K562 (cell line): ENCODE measurements around the gene HAPLN1. TPM values are rescaled to one million over a fixed set of nuclear protein-coding genes. Genes with fewer than 3 reads are reported as not detected.

Experiments used
- ATAC-seq: fragments of 200-7000 bp; cut with Tn5 transposase; 3 replicates; pipeline ENCODE4 v1.9.1; 2020; ENCODE audit warnings: moderate library complexity
- BruUV-seq: library from RNA; stranded (reverse); fragments of 400-500 nt; replicated peaks from 2 replicates; lab custom pipeline; 2021; lab: Mats Ljungman, UMichigan
- CTCF ChIA-PET: fragments of 300-600 bp; formaldehyde crosslinking; extraction: SDS; loops from one replicate; lab custom pipeline; 2021; ENCODE audit warnings: low intra/inter-chr PET ratio; lab: Yijun Ruan, JAX
- POLR2A ChIA-PET: fragments of 300-600, 350-650 bp; sonication (Branson Sonifier 250); formaldehyde crosslinking; extraction: SDS; loops from one replicate; lab custom pipeline; 2021; ENCODE audit warnings: antibody characterized with exemption, inconsistent platforms; lab: Yijun Ruan, JAX
- DNase-seq, 4 experiments: peaks; one replicate each; pipeline versions ENCODE4 v3.0.0 to v3.0.0-alpha.2; 2011 to 2018; ENCODE audit warnings: low spot score in 3 of 4, mixed read lengths in 3 of 4; ENCODE audit errors: extremely low read depth in 1 of 4
- FAIRE-seq: peaks from 2 replicates; lab custom pipeline; 2011; peaks lifted over from hg19 to GRCh38; lab: Jason Lieb, UNC
- H2AFZ ChIP-seq: 2 replicates; pipeline ENCODE4 v1.6.0; 2011; ENCODE audit warnings: low read depth, low read length, control low read depth, inconsistent platforms
- H3K27ac ChIP-seq: fragments of 200-600 bp; 3 replicates; pipeline ENCODE4 v1.8.0; 2011; ENCODE audit warnings: low read depth, mild to moderate bottlenecking, control low read depth, inconsistent platforms, low read length, moderate library complexity, mixed read lengths; ENCODE audit errors: extremely low read depth
- H3K27me3 ChIP-seq, 2 experiments: fragments of 300-600 bp in 1 of 2; 2 replicates in 1 of 2; 3 replicates in 1 of 2; pipeline versions ENCODE4 v1.6.0 to v1.8.0; 2011; ENCODE audit warnings: inconsistent platforms in 2 of 2, low read length in 2 of 2, mild to moderate bottlenecking in 1 of 2, mixed read lengths in 1 of 2, moderate library complexity in 1 of 2; ENCODE audit not compliant: control insufficient read depth in 2 of 2, insufficient read depth in 2 of 2
- H3K36me3 ChIP-seq: fragments of 300-600 bp; 3 replicates; pipeline ENCODE4 v1.8.0; 2011; ENCODE audit warnings: mild to moderate bottlenecking, low read length, inconsistent platforms; ENCODE audit not compliant: control insufficient read depth, insufficient read depth
- H3K4me1 ChIP-seq, 2 experiments: fragments of 200-600 bp in 1 of 2; replicated peaks in 1 of 2; 2 replicates in 1 of 2; 3 replicates in 1 of 2; pipeline versions ENCODE4 v1.5.1 to v1.8.0; 2011; ENCODE audit warnings: inconsistent platforms in 2 of 2, low read length in 2 of 2, mild to moderate bottlenecking in 1 of 2, mixed read lengths in 1 of 2, moderate library complexity in 1 of 2; ENCODE audit not compliant: control insufficient read depth in 2 of 2, insufficient read depth in 2 of 2
- H3K4me2 ChIP-seq: 2 replicates; pipeline ENCODE4 v1.6.1; 2011; ENCODE audit warnings: low read length, control low read depth, inconsistent platforms, mixed read lengths; ENCODE audit not compliant: insufficient read depth
- H3K4me3 ChIP-seq: fragments of 200-600 bp; sonication (generic), shearing (Covaris generic); 2 replicates; pipeline ENCODE4 v1.5.1; 2016; ENCODE audit warnings: control low read depth, inconsistent platforms
- H3K79me2 ChIP-seq: fragments of 200-600 bp; 3 replicates; pipeline ENCODE4 v1.8.0; 2011; ENCODE audit warnings: low read length, inconsistent platforms; ENCODE audit not compliant: control insufficient read depth, insufficient read depth
- H3K9ac ChIP-seq, 2 experiments: 2 replicates each; pipeline versions ENCODE4 v1.6.0 to v1.6.1; 2011; ENCODE audit warnings: low read depth in 2 of 2, low read length in 2 of 2, control low read depth in 1 of 2, inconsistent platforms in 1 of 2, mild to moderate bottlenecking in 1 of 2, mixed read lengths in 1 of 2; ENCODE audit not compliant: insufficient read depth in 1 of 2
- H3K9me1 ChIP-seq: one replicate; pipeline ENCODE4 v1.6.0; 2011; ENCODE audit warnings: inconsistent platforms, mild to moderate bottlenecking, low read length, moderate library complexity; ENCODE audit not compliant: control insufficient read depth, insufficient read depth
- H3K9me3 ChIP-seq: replicated peaks from 2 replicates; pipeline ENCODE4 v1.5.1; 2011; ENCODE audit warnings: low read depth, low read length, inconsistent platforms; ENCODE audit not compliant: control insufficient read depth, insufficient read depth
- H4K20me1 ChIP-seq: replicated peaks from 2 replicates; pipeline ENCODE4 v1.6.1; 2011; ENCODE audit warnings: low read length, inconsistent platforms, mixed read lengths; ENCODE audit not compliant: control insufficient read depth, insufficient read depth
- COPS2 ChIP-seq: fragments of 450-650 bp; conservative IDR thresholded peaks from 2 replicates; pipeline ENCODE4 v1.6.1; 2016; ENCODE audit warnings: mild to moderate bottlenecking, moderate library complexity
- GABPB1 ChIP-seq: sonication (generic); formaldehyde crosslinking; IDR thresholded peaks from 2 replicates; pipeline ENCODE4 v1.8.0; 2022; ENCODE audit warnings: mild to moderate bottlenecking, missing genetic modification reagents
- KDM4B ChIP-seq, 2 experiments: fragments of 450-650 bp in 1 of 2; sonication (generic) in 1 of 2; IDR thresholded peaks; 2 replicates each; pipeline ENCODE4 v1.6.1; 2016 to 2017; ENCODE audit warnings: borderline replicate concordance in 2 of 2, antibody characterized with exemption in 1 of 2, low read depth in 1 of 2, mild to moderate bottlenecking in 1 of 2
- RFX1 ChIP-seq: fragments of 450-650 bp; IDR thresholded peaks from 2 replicates; pipeline ENCODE4 v1.6.1; 2016; ENCODE audit warnings: mild to moderate bottlenecking, moderate library complexity
- ZFX ChIP-seq: sonication (generic); formaldehyde crosslinking; IDR thresholded peaks from 2 replicates; pipeline ENCODE4 v1.8.0; 2022; ENCODE audit warnings: mild to moderate bottlenecking, missing genetic modification reagents, moderate library complexity
- ZNF764 ChIP-seq: fragments of 250-450 bp; sonication (Bioruptor Pico); IDR thresholded peaks from 2 replicates; pipeline ENCODE4 v1.4.0; 2020; ENCODE audit warnings: low read depth, mild to moderate bottlenecking, moderate library complexity
- WGBS: fragments of 100-300 bp; shearing (Covaris generic); methylation state at CpG from one replicate; pipeline ENCODE4 v1.1.6; 2016; ENCODE audit warnings: low coverage, mixed read lengths; ENCODE audit not compliant: insufficient coverage; ENCODE audit errors: missing lambda C conversion rate; 5-methylcytosine and 5-hydroxymethylcytosine counted together
- in situ Hi-C: fragments of 300-500 bp; cut with MboI; formaldehyde crosslinking; loops from 4 replicates; pipeline ENCODE4 v1.15.0; 2018; ENCODE audit warnings: inconsistent platforms, mixed read lengths
- intact Hi-C: fragments of 100-400 bp; cut with micrococcal nuclease; formaldehyde crosslinking; loops from 2 replicates; pipeline ENCODE4 v1.14.2; 2022
- polyA plus RNA-seq, 8 experiments: library from polyadenylated mRNA; depleted of rRNA in 4 of 8; stranded (reverse) in 5 of 8; unstranded in 3 of 8; fragments of >200 nt; fragmentation: Nextera tagmentation in 2 of 8; fragmentation: Illumina TruSeq in 1 of 8; extraction: Ambion mirVana in 2 of 8; extraction: Trizol in 1 of 8; gene quantifications; 2 replicates each; pipeline versions ENCODE4 v1.2.1 to v1.2.3, GENCODE V29; 2011 to 2014; ENCODE audit warnings: inconsistent platforms in 1 of 8, missing spikeins in 1 of 8
- total RNA-seq, 7 experiments: library from RNA; depleted of rRNA in 6 of 7; stranded (reverse); fragments of >200 nt in 6 of 7; fragmentation: Illumina TruSeq in 2 of 7; extraction: Trizol in 2 of 7; gene quantifications; 2 replicates each; pipeline versions ENCODE4 v1.2.1 to v1.2.3, GENCODE V29; 2011 to 2021; ENCODE audit warnings: low replicate concordance in 1 of 7
- TF ChIP-seq, protein P1 (sequence below): fragments of 450-650 bp; IDR thresholded peaks from 2 replicates; pipeline ENCODE4 v1.6.1; 2016; ENCODE audit warnings: missing biosample characterization, missing genetic modification characterization
- TF ChIP-seq, protein P2 (sequence below), 2 experiments: fragments of 450-650 bp in 1 of 2; sonication (generic) in 1 of 2; formaldehyde crosslinking in 1 of 2; IDR thresholded peaks in 1 of 2; conservative IDR thresholded peaks in 1 of 2; 2 replicates each; pipeline versions ENCODE4 v1.6.1 to v1.8.1; 2016 to 2023; ENCODE audit warnings: mild to moderate bottlenecking in 2 of 2, moderate library complexity in 2 of 2, inconsistent platforms in 1 of 2, missing genetic modification reagents in 1 of 2

The HAPLN1 gene
- total and polyA plus RNA-seq, 9 of the 15 experiments (the other 6 are each of a cell fraction or from before 2014, with no cell fraction given): not detected

DNA sequence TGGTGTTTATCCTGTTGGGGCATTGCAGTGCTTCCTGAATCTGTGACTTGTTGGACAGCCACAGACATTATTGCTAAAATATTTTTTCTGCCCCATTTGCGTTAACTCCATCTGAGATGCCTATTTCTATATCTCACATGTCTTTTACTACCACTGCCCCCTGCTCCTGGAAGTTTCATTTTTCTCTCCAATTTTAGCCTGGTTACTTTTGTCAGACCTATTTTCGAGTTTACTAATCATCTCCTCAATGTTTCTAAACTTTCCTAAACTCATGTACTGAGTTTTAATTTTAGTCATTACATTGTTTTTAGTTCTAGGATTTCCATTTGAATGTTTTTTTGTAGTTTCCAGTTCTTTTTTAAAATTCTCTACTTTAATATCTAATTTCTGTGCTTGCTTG is 17.6 kb downstream of the HAPLN1 start:
- Histone ChIP-seq H3K9me1 (no peaks in the 10 kb centered on the region), H4K20me1 (no peaks in the 10 kb centered on the region), H3K4me2 (no peak overlapping the region), H3K79me2 (no peaks in the 10 kb centered on the region), H3K4me1 (no peaks in the 10 kb centered on the region), H3K27me3 (no peaks in the 10 kb centered on the region), H2AFZ (no peak overlapping the region), H3K9me3 (no peaks in the 10 kb centered on the region), H3K36me3 (no peaks in the 10 kb centered on the region), H3K4me3 (no peak overlapping the region), H3K27ac (no peak overlapping the region), H3K9ac (no peak overlapping the region)
- intact Hi-C loops: no loop called here
- ATAC-seq: no peak
- in situ Hi-C loops: no loop called here
- ChIA-PET CTCF (no interaction called here), POLR2A (no interaction called here)
- TF ChIP-seq, protein P1, sequence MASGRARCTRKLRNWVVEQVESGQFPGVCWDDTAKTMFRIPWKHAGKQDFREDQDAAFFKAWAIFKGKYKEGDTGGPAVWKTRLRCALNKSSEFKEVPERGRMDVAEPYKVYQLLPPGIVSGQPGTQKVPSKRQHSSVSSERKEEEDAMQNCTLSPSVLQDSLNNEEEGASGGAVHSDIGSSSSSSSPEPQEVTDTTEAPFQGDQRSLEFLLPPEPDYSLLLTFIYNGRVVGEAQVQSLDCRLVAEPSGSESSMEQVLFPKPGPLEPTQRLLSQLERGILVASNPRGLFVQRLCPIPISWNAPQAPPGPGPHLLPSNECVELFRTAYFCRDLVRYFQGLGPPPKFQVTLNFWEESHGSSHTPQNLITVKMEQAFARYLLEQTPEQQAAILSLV (tag): no peak
- TF ChIP-seq ZFX (CRISPR knock-in tag) (no peak), COPS2 (no peak), ZNF764 (no peak), KDM4B (IDR thresholded peaks at IDR 0.05; ENCODE audit: borderline replicate concordance in 2 of 2, low read depth in 1 of 2) (no peak), GABPB1 (no peak)
- BruUV-seq: no TSS peak
- no peak for FAIRE-seq
- DNase-seq: no peak
- WGBS: 0% methylated on average over 2 of the region's 2 CpGs

DNA sequence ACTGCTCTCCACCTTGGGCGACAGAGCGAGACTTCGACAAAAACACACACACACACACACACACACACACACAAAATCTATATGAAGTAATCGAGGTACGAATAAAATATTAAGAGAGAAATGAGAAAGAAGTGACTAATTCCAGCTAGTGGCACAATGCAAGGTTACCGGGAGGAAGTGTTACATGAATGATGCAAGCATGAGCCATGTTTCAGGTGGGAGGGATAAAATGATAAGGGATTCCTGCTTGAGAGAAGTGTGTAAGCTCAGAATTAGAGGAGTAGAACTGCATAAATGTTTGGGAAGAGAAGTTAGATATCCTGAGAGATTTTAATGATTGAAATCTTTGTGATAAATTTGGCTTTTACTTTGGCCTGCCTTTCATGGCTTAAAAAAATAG is 18.8 kb downstream of the HAPLN1 start:
- Histone ChIP-seq H3K4me1 (no peaks in the 10 kb centered on the region), H3K9ac (no peak overlapping the region; a peak in 1 of 4 replicates), H3K36me3 (no peaks in the 10 kb centered on the region), H3K79me2 (no peaks in the 10 kb centered on the region), H2AFZ (no peak overlapping the region), H4K20me1 (no peaks in the 10 kb centered on the region), H3K9me1 (no peaks in the 10 kb centered on the region), H3K4me3 (no peak overlapping the region), H3K4me2 (no peak overlapping the region), H3K9me3 (no peaks in the 10 kb centered on the region), H3K27ac (no peak overlapping the region), H3K27me3 (no peaks in the 10 kb centered on the region)
- ChIA-PET POLR2A (no interaction called here), CTCF (no interaction called here)
- in situ Hi-C loops: no loop called here
- FAIRE-seq: no peak
- intact Hi-C loops: no loop called here
- 6% methylated on average over 6 of the region's 6 CpGs for WGBS
- no TSS peak for BruUV-seq
- no peak for ATAC-seq
- no peak for DNase-seq
- TF ChIP-seq RFX1: no peak
- TF ChIP-seq, protein P2, sequence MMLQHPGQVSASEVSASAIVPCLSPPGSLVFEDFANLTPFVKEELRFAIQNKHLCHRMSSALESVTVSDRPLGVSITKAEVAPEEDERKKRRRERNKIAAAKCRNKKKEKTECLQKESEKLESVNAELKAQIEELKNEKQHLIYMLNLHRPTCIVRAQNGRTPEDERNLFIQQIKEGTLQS (IDR thresholded peaks at IDR 0.05): peak; percentile 22; the same call in 1 of the 2 replicates
- TF ChIP-seq, protein P2 (CRISPR knock-in tag; conservative IDR thresholded peaks at IDR 0.05): no peak
